B cell (primary cell): ENCODE measurements around the gene MAN2B1. TPM values are rescaled to one million over a fixed set of nuclear protein-coding genes. Genes with fewer than 3 reads are reported as not detected.
"Not testable (repeated sequence)": the region's sequence is repeated elsewhere in the genome, so short reads cannot be mapped to it uniquely, and the experiment has no call there.

Source experiments
- ATAC-seq: fragments of 200-7000 bp; cut with Tn5 transposase; one replicate; pipeline ENCODE4 v1.10.0; 2021; ENCODE audit warnings: low read depth, mild to moderate bottlenecking, moderate number of reproducible peaks, moderate library complexity
- CTCF ChIA-PET: fragments of 350-600 bp; sonication (Branson Sonifier 250); formaldehyde crosslinking; loops from one replicate; lab custom pipeline; 2021; ENCODE audit warnings: antibody characterized with exemption, inconsistent platforms; lab: Charles Lee
- POLR2A ChIA-PET: fragments of 350-600 bp; sonication (Branson Sonifier 250); formaldehyde crosslinking; loops from one replicate; lab custom pipeline; 2021; ENCODE audit warnings: antibody characterized with exemption; lab: Charles Lee
- DNase-seq: peaks from one replicate; pipeline ENCODE4 v3.0.0; 2013
- H2AFZ ChIP-seq: 2 replicates; pipeline ENCODE4 v1.6.1; 2012; ENCODE audit warnings: mild to moderate bottlenecking, low read depth, low read length; ENCODE audit not compliant: insufficient read depth, poor library complexity, severe bottlenecking
- H3K27ac ChIP-seq, 2 donors: 1 replicate in 1 of 2; 2 replicates in 1 of 2; pipeline ENCODE4 v1.5.1; 2012 to 2013; ENCODE audit warnings: low read length in 2 of 2, mild to moderate bottlenecking in 2 of 2, moderate library complexity in 1 of 2
- H3K27me3 ChIP-seq, 4 experiments: fragments of 200-600 bp in 1 of 4; sonication (generic) in 1 of 4; replicated peaks in 1 of 4; 1 replicate in 2 of 4; 2 replicates in 2 of 4; pipeline versions ENCODE4 v1.6.1 to v1.7.0; 2013 to 2016; ENCODE audit warnings: low read length in 3 of 4, mild to moderate bottlenecking in 2 of 4, mixed read lengths in 1 of 4, moderate library complexity in 1 of 4; ENCODE audit not compliant: insufficient read depth in 4 of 4, control insufficient read depth in 3 of 4; ENCODE audit errors: control extremely low read depth in 1 of 4
- H3K36me3 ChIP-seq, 2 experiments: replicated peaks in 1 of 2; 1 replicate in 1 of 2; 2 replicates in 1 of 2; pipeline versions ENCODE4 v1.6.1 to v1.7.1; 2013; ENCODE audit warnings: low read length in 1 of 2; ENCODE audit not compliant: insufficient read depth in 2 of 2, control insufficient read depth in 1 of 2; ENCODE audit errors: control extremely low read depth in 1 of 2, extremely low read depth in 1 of 2
- H3K4me1 ChIP-seq, 2 donors: fragments of 200-600 bp in 1 of 2; sonication (generic) in 1 of 2; 1 replicate in 1 of 2; 2 replicates in 1 of 2; pipeline versions ENCODE4 v1.5.1 to v1.6.1; 2013 to 2017; ENCODE audit warnings: low read length in 2 of 2; ENCODE audit not compliant: control insufficient read depth in 2 of 2, insufficient read depth in 2 of 2
- H3K4me2 ChIP-seq: replicated peaks from 2 replicates; pipeline ENCODE3; 2012; ENCODE audit warnings: mild to moderate bottlenecking, low read depth, low read length; ENCODE audit not compliant: poor library complexity, severe bottlenecking
- H3K4me3 ChIP-seq, 5 experiments: fragments of 200-600 bp in 1 of 5; sonication (generic) in 1 of 5; 1 replicate in 3 of 5; 2 replicates in 2 of 5; pipeline versions ENCODE4 v1.5.1 to v1.7.0; 2011 to 2016; ENCODE audit warnings: low read length in 4 of 5, mild to moderate bottlenecking in 4 of 5, low read depth in 2 of 5, control low read depth in 1 of 5, moderate library complexity in 1 of 5; ENCODE audit not compliant: insufficient read depth in 1 of 5; ENCODE audit errors: control extremely low read depth in 1 of 5, extremely low read depth in 1 of 5
- H3K79me2 ChIP-seq: fragments of 200-600 bp; sonication (generic); one replicate; pipeline ENCODE4 v1.6.0; 2016; ENCODE audit warnings: low read length; ENCODE audit not compliant: control insufficient read depth, insufficient read depth
- H3K9ac ChIP-seq: fragments of 200-600 bp; sonication (generic); 2 replicates; pipeline ENCODE4 v1.6.1; 2017; ENCODE audit warnings: mild to moderate bottlenecking, low read length, moderate library complexity
- H3K9me3 ChIP-seq, 3 donors: one replicate each; pipeline versions ENCODE4 v1.6.1 to v1.7.1; 2013; ENCODE audit warnings: low read length in 2 of 3; ENCODE audit not compliant: control insufficient read depth in 2 of 3, insufficient read depth in 1 of 3; ENCODE audit errors: control extremely low read depth in 1 of 3
- H4K20me1 ChIP-seq: 2 replicates; pipeline ENCODE4 v1.6.0; 2012; ENCODE audit warnings: mild to moderate bottlenecking, low read length; ENCODE audit not compliant: insufficient read depth, control insufficient read depth, poor library complexity, severe bottlenecking
- H3K27ac Mint-ChIP-seq: one replicate; pipeline ENCODE4 v1.8.0; 2021; ENCODE audit warnings: mixed read lengths
- H3K27me3 Mint-ChIP-seq: one replicate; pipeline ENCODE4 v1.8.0; 2021; ENCODE audit warnings: mixed read lengths
- H3K4me1 Mint-ChIP-seq: one replicate; pipeline ENCODE4 v1.8.0; 2021; ENCODE audit warnings: mixed read lengths
- H3K4me3 Mint-ChIP-seq: one replicate; pipeline ENCODE4 v1.8.0; 2021; ENCODE audit warnings: mixed read lengths
- H3K9me3 Mint-ChIP-seq: one replicate; pipeline ENCODE4 v1.8.0; 2022; ENCODE audit warnings: mixed read lengths; ENCODE audit not compliant: insufficient read depth
- CTCF ChIP-seq: fragments of 200-600 bp; IDR thresholded peaks from one replicate; pipeline ENCODE4 v1.8.0; 2022; ENCODE audit warnings: antibody characterized with exemption, mild to moderate bottlenecking
- EZH2 ChIP-seq: IDR thresholded peaks from 2 replicates; pipeline ENCODE4 v1.6.1; 2012; ENCODE audit warnings: borderline replicate concordance, low read depth, mild to moderate bottlenecking, moderate library complexity, low read length; ENCODE audit not compliant: insufficient read depth, poor library complexity, severe bottlenecking
- WGBS: methylation state at CpG from one replicate; pipeline ENCODE4 v1.1.5; 2013; ENCODE audit warnings: missing lambda C conversion rate; ENCODE audit not compliant: insufficient coverage; 5-methylcytosine and 5-hydroxymethylcytosine counted together
- intact Hi-C: fragments of 100-400 bp; cut with micrococcal nuclease; formaldehyde crosslinking; loops from one replicate; pipeline ENCODE4 v1.10.0; 2022
- polyA plus RNA-seq: library from polyadenylated mRNA; depleted of rRNA; stranded (reverse); fragments of >200 nt; gene quantifications from 2 replicates; pipeline ENCODE4 v1.2.3, GENCODE V29; 2012
- total RNA-seq, 2 donors: library from RNA; stranded (reverse); fragments of 120-200 nt in 1 of 2; gene quantifications; 1 replicate in 1 of 2; 2 replicates in 1 of 2; pipeline versions ENCODE4 v1.2.3 to v1.2.4, GENCODE V29; 2013 to 2022

The MAN2B1 gene
- total and polyA plus RNA-seq, 2 donors (not counting 1 experiment from before 2014, with no cell fraction given): 183 to 256 TPM

- POLR2A ChIA-PET: interaction anchor here (0.7 kb wide), 2 partner anchors 78 to 136 kb away, joined by 8 to 9 read pairs; no protein-coding TSS in a partner anchor
- DNase-seq: no peak
- H3K27me3 Mint-ChIP-seq: no peaks in the 10 kb centered on the region
- CTCF ChIA-PET: interaction anchor here (0.7 to 1.0 kb wide), 2 partner anchors 36 to 84 kb away, joined by 3 read pairs; partner anchors contain the start of genes ZNF490 and ZNF791
- peaks cover 7% of the 10 kb centered on the region for H3K4me1 Mint-ChIP-seq
- peaks cover 7% of the 10 kb centered on the region for H4K20me1 ChIP-seq
- no peak for ATAC-seq
- 92% methylated on average over 6 of the region's 8 CpGs for WGBS
- H3K4me3 Mint-ChIP-seq: no peak overlapping the region
- TF ChIP-seq EZH2 (no peak), CTCF (no peak)
- intact Hi-C loops: no loop called here
- no peaks in the 10 kb centered on the region for H3K27me3 ChIP-seq
- H2AFZ ChIP-seq: no peak overlapping the region
- peaks cover 0 to 39% of the 10 kb centered on the region in 2 experiments for H3K36me3 ChIP-seq
- H3K9me3 ChIP-seq: no peaks in the 10 kb centered on the region
- H3K9ac ChIP-seq: no peak overlapping the region
- H3K79me2 ChIP-seq: peaks cover 4% of the 10 kb centered on the region
- no peaks in the 10 kb centered on the region for H3K9me3 Mint-ChIP-seq
- H3K27ac Mint-ChIP-seq: peak overlapping the region; percentile 71
- peak overlapping the region in 1 of 2 donors; percentile 29 for H3K27ac ChIP-seq
- no peak overlapping the region for H3K4me3 ChIP-seq
- no peak overlapping the region for H3K4me2 ChIP-seq
- H3K4me1 ChIP-seq: peaks cover 0 to 10% of the 10 kb centered on the region in 2 donors
These were observed 19.5 kb downstream of the MAN2B1 start for GRCh38 chr19:12647047-12647446.

DNA sequence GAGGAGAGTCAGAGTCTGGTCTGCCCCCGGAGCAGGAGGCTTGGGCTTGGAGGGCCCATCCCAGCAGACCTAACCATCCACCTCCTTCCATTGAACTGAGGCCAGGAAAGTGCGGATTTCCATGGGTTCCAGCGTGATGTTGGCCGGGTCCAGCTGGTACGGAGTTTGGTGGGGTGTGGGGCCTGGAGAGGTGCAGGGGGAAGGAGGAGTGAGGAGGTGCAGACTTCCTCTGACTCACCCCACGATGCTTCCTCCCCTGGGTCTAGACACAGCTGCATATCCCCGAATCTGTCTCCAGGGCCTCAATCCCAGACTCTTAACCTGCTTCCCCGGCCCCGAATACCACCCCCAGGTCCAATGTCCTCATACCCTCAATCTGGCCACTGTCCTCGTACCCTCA lies 20.0 kb downstream of the MAN2B1 start:
- peaks cover 4% of the 10 kb centered on the region for H3K79me2 ChIP-seq
- Mint-ChIP-seq H3K9me3 (no peaks in the 10 kb centered on the region), H3K27ac (no peak overlapping the region), H3K4me3 (no peak overlapping the region), H3K27me3 (no peaks in the 10 kb centered on the region), H3K4me1 (peaks cover 7% of the 10 kb centered on the region)
- H2AFZ ChIP-seq: no peak overlapping the region
- WGBS: 61% methylated on average over 4 of the region's 10 CpGs
- peaks cover 7% of the 10 kb centered on the region for H4K20me1 ChIP-seq
- POLR2A ChIA-PET: no interaction called here
- H3K9me3 ChIP-seq: no peaks in the 10 kb centered on the region
- no peaks in the 10 kb centered on the region for H3K27me3 ChIP-seq
- no peak for TF ChIP-seq CTCF
- no peak for TF ChIP-seq EZH2
- H3K4me3 ChIP-seq: no peak overlapping the region
- no peak overlapping the region for H3K27ac ChIP-seq
- CTCF ChIA-PET: interaction anchor here (1.0 kb wide), 2 partner anchors 26 to 36 kb away, joined by 3 read pairs; partner anchors contain the start of genes ZNF490 and ZNF791
- intact Hi-C loops: no loop called here
- H3K9ac ChIP-seq: no peak overlapping the region
- H3K36me3 ChIP-seq: peaks cover 0 to 35% of the 10 kb centered on the region in 2 experiments
- ATAC-seq: no peak
- peaks cover 0 to 10% of the 10 kb centered on the region in 2 donors for H3K4me1 ChIP-seq
- DNase-seq: no peak
- H3K4me2 ChIP-seq: no peak overlapping the region

DNA sequence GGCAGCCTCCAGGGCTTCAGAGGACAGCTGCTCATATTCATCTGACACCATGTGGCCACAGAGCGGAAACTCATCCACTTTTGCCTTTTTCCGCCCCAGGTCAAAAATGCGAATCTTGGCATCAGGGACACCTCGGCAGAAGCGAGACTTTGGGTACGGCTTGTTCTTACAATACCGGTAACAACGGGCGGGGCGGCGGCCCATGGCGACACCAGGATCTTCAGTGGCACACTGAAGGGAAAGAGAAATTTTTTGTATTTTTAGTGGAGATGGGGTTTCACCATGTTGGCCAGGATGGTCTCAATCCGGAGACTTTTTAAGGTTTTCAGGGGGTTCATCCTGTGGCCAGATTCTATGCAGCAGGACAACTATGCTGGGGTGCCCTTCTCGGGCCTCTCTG lies 22.8 kb downstream of the MAN2B1 start:
- H3K4me3 Mint-ChIP-seq, H3K4me2 ChIP-seq, CTCF ChIA-PET, H3K27me3 ChIP-seq, H3K9me3 ChIP-seq, H3K9me3 Mint-ChIP-seq, H2AFZ ChIP-seq, DNase-seq, H3K4me3 ChIP-seq, H3K27ac ChIP-seq, ATAC-seq, intact Hi-C loops, POLR2A ChIA-PET, H3K27me3 Mint-ChIP-seq, H3K27ac Mint-ChIP-seq, H3K9ac ChIP-seq: not testable (repeated sequence)
- 98% methylated on average over 14 of the region's 14 CpGs for WGBS
- Histone ChIP-seq H3K79me2 (peaks cover 18% of the 10 kb centered on the region), H3K4me1 (peaks cover 8 to 22% of the 10 kb centered on the region in 2 donors), H4K20me1 (peaks cover 11% of the 10 kb centered on the region), H3K36me3 (peaks cover 0 to 21% of the 10 kb centered on the region in 2 experiments)
- H3K4me1 Mint-ChIP-seq: peaks cover 19% of the 10 kb centered on the region
